Measurements from ENCODE around the gene MEPE. TPM values are rescaled to one million over a fixed set of nuclear protein-coding genes. Genes with fewer than 3 reads are reported as not detected.

The MEPE gene
- total and polyA plus RNA-seq, 2 experiments from 2014 or later, result not detected

GRCh38 chr4:87799301-87800113 is 33.3 kb upstream of the MEPE start, which contains the start of gene IBSP:
Gene IBSP, plus strand, starts transcription at chr4:87799554. Its CDS starts 2,808 bp downstream, at chr4:87802362.
- Histone ChIP-seq H2AFZ (no peak within 1 kb of the TSS), H3K9ac (no peak within 1 kb of the TSS), H3K79me2 (ENCODE audit: insufficient read depth) (no peaks in the 10 kb centered on the region), H4K20me1 (ENCODE audit: insufficient read depth) (no peaks in the 10 kb centered on the region), H3K36me3 (ENCODE audit: low read depth) (no peaks in the 10 kb centered on the region), H3K9me3 (ENCODE audit: low read depth) (no peaks in the 10 kb centered on the region), H3F3A (ENCODE audit: insufficient read depth) (no peaks in the 10 kb centered on the region), H3K4me1 (ENCODE audit: insufficient read depth) (no peaks in the 10 kb centered on the region), H3K27me3 (replicated peaks; ENCODE audit: insufficient read depth) (no peaks in the 10 kb centered on the region), H3K4me3 (no peak within 1 kb of the TSS), H3K27ac (no peak within 1 kb of the TSS), H3K9me2 (ENCODE audit: insufficient read depth) (no peaks in the 10 kb centered on the region), H3K4me2 (ENCODE audit: unreplicated experiment) (no peak within 1 kb of the TSS)
- 24 to 30% methylated on average over 4 of the region's 4 CpGs for WGBS, 2 experiments (ENCODE audit: low coverage in 1 of 2, low lambda C conversion rate in 2 of 2, missing lambda C conversion rate in 2 of 2)
- DNase-seq, result no peak
- in situ Hi-C loops (cut with MboI), result no loop called here
- TF ChIP-seq EZH2 (IDR thresholded peaks at IDR 0.05; ENCODE audit: insufficient read depth, poor library complexity, severe bottlenecking) (no peak), EZH2phosphoT487 (IDR thresholded peaks at IDR 0.05; ENCODE audit: insufficient read depth, low read depth) (no peak)

- Histone ChIP-seq H3K27ac (no peak overlapping the region), H3K9ac (no peak overlapping the region), H4K20me1 (ENCODE audit: insufficient read depth) (no peaks in the 10 kb centered on the region), H2AFZ (no peak overlapping the region), H3F3A (ENCODE audit: insufficient read depth) (peaks cover 19% of the 10 kb centered on the region), H3K79me2 (ENCODE audit: insufficient read depth) (no peaks in the 10 kb centered on the region), H3K4me3 (no peak overlapping the region), H3K4me1 (ENCODE audit: insufficient read depth) (peaks cover 28% of the 10 kb centered on the region), H3K4me2 (ENCODE audit: unreplicated experiment) (no peak overlapping the region), H3K27me3 (replicated peaks; ENCODE audit: insufficient read depth) (no peaks in the 10 kb centered on the region), H3K9me2 (ENCODE audit: insufficient read depth) (no peaks in the 10 kb centered on the region), H3K36me3 (ENCODE audit: low read depth) (no peaks in the 10 kb centered on the region), H3K9me3 (ENCODE audit: low read depth) (no peaks in the 10 kb centered on the region)
- in situ Hi-C loops (cut with MboI), result no loop called here
- DNase-seq, result no peak
- TF ChIP-seq EZH2phosphoT487 (IDR thresholded peaks at IDR 0.05; ENCODE audit: insufficient read depth, low read depth), result no peak
- TF ChIP-seq EZH2 (IDR thresholded peaks at IDR 0.05; ENCODE audit: insufficient read depth, poor library complexity, severe bottlenecking), result no peak
These were observed 29.9 kb upstream of the MEPE start for GRCh38 chr4:87802858-87803257.

- H3K36me3 ChIP-seq (ENCODE audit: low read depth), result no peaks in the 10 kb centered on the region
- 54 to 66% methylated on average over 2 of the region's 2 CpGs for WGBS, 2 experiments (ENCODE audit: low coverage in 1 of 2, low lambda C conversion rate in 2 of 2, missing lambda C conversion rate in 2 of 2)
- peaks cover 28% of the 10 kb centered on the region for H3K4me1 ChIP-seq (ENCODE audit: insufficient read depth)
- H3K27ac ChIP-seq, result no peak overlapping the region
- TF ChIP-seq EZH2phosphoT487 (IDR thresholded peaks at IDR 0.05; ENCODE audit: insufficient read depth, low read depth) (no peak), EZH2 (IDR thresholded peaks at IDR 0.05; ENCODE audit: insufficient read depth, poor library complexity, severe bottlenecking) (no peak)
- no peak overlapping the region for H3K4me3 ChIP-seq
- no peaks in the 10 kb centered on the region for H3K79me2 ChIP-seq (ENCODE audit: insufficient read depth)
- H3F3A ChIP-seq (ENCODE audit: insufficient read depth), result peaks cover 19% of the 10 kb centered on the region
- H3K4me2 ChIP-seq (ENCODE audit: unreplicated experiment), result no peak overlapping the region
- no peaks in the 10 kb centered on the region for H3K9me3 ChIP-seq (ENCODE audit: low read depth)
- H3K27me3 ChIP-seq (replicated peaks; ENCODE audit: insufficient read depth), result no peaks in the 10 kb centered on the region
- no peak overlapping the region for H2AFZ ChIP-seq
- H4K20me1 ChIP-seq (ENCODE audit: insufficient read depth), result no peaks in the 10 kb centered on the region
- H3K9ac ChIP-seq, result no peak overlapping the region
- no peaks in the 10 kb centered on the region for H3K9me2 ChIP-seq (ENCODE audit: insufficient read depth)
- no peak for DNase-seq
- in situ Hi-C loops (cut with MboI), result no loop called here
These were observed 29.3 kb upstream of the MEPE start for GRCh38 chr4:87803421-87803820.

- Histone ChIP-seq H3K9me3 (ENCODE audit: low read depth) (no peaks in the 10 kb centered on the region), H3K4me3 (no peak overlapping the region), H3K79me2 (ENCODE audit: insufficient read depth) (no peaks in the 10 kb centered on the region), H3K27ac (no peak overlapping the region), H4K20me1 (ENCODE audit: insufficient read depth) (no peaks in the 10 kb centered on the region), H3K4me2 (ENCODE audit: unreplicated experiment) (no peak overlapping the region), H3K9ac (no peak overlapping the region), H3K36me3 (ENCODE audit: low read depth) (no peaks in the 10 kb centered on the region), H3F3A (ENCODE audit: insufficient read depth) (peaks cover 19% of the 10 kb centered on the region), H2AFZ (no peak overlapping the region), H3K9me2 (ENCODE audit: insufficient read depth) (no peaks in the 10 kb centered on the region), H3K27me3 (replicated peaks; ENCODE audit: insufficient read depth) (no peaks in the 10 kb centered on the region), H3K4me1 (ENCODE audit: insufficient read depth) (peaks cover 28% of the 10 kb centered on the region)
- WGBS, 2 experiments (ENCODE audit: low coverage in 1 of 2, low lambda C conversion rate in 2 of 2, missing lambda C conversion rate in 2 of 2), result 71 to 79% methylated on average over 2 of the region's 2 CpGs
- DNase-seq, result no peak
- no peak for TF ChIP-seq EZH2 (IDR thresholded peaks at IDR 0.05; ENCODE audit: insufficient read depth, poor library complexity, severe bottlenecking)
- no peak for TF ChIP-seq EZH2phosphoT487 (IDR thresholded peaks at IDR 0.05; ENCODE audit: insufficient read depth, low read depth)
- in situ Hi-C loops (cut with MboI), result no loop called here
These were observed 27.9 kb upstream of the MEPE start for GRCh38 chr4:87804871-87805270.

Measured in GM23248 (cell line).